ENCODE measurements around the gene TNRC6C.
"Not testable (repeated sequence)": the region's sequence is repeated elsewhere in the genome, so short reads cannot be mapped to it uniquely, and the experiment has no call there.

- TF ChIP-seq, protein P1, sequence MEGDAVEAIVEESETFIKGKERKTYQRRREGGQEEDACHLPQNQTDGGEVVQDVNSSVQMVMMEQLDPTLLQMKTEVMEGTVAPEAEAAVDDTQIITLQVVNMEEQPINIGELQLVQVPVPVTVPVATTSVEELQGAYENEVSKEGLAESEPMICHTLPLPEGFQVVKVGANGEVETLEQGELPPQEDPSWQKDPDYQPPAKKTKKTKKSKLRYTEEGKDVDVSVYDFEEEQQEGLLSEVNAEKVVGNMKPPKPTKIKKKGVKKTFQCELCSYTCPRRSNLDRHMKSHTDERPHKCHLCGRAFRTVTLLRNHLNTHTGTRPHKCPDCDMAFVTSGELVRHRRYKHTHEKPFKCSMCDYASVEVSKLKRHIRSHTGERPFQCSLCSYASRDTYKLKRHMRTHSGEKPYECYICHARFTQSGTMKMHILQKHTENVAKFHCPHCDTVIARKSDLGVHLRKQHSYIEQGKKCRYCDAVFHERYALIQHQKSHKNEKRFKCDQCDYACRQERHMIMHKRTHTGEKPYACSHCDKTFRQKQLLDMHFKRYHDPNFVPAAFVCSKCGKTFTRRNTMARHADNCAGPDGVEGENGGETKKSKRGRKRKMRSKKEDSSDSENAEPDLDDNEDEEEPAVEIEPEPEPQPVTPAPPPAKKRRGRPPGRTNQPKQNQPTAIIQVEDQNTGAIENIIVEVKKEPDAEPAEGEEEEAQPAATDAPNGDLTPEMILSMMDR (IDR thresholded peaks at IDR 0.05): not testable (repeated sequence)
- not testable (repeated sequence) for TF ChIP-seq POLR2A (IDR thresholded peaks at IDR 0.05)
These were observed 23.9 kb downstream of the TNRC6C start for GRCh38 chr17:77982430-77982829.
